Heart left ventricle (tissue), 16 donors: ENCODE results near the gene HAL. TPM values are rescaled to one million over a fixed set of nuclear protein-coding genes. Genes with fewer than 3 reads are reported as not detected.

Experiments
- ATAC-seq, 4 donors: fragments of 200-7000 bp; cut with Tn5 transposase; one replicate each; pipeline ENCODE4 v1.9.1; 2020 to 2022; ENCODE audit warnings: moderate library complexity in 4 of 4, mild to moderate bottlenecking in 3 of 4, moderate number of reproducible peaks in 1 of 4
- DNase-seq, 5 donors: peaks; one replicate each; pipeline ENCODE4 v3.0.0-alpha.2; 2020
- H3K27ac ChIP-seq, 12 donors: fragments of 200-600 bp; sonication (generic) in 4 of 12; one replicate each; pipeline versions ENCODE4 v1.5.0 to v1.8.0; 2016 to 2022; ENCODE audit warnings: mild to moderate bottlenecking in 2 of 12
- H3K27me3 ChIP-seq, 9 donors: fragments of 200-600 bp; sonication (generic) in 2 of 9; one replicate each; pipeline versions ENCODE4 v1.5.1 to v1.8.0; 2016 to 2022; ENCODE audit warnings: mild to moderate bottlenecking in 3 of 9
- H3K36me3 ChIP-seq, 9 donors: fragments of 200-600 bp; sonication (generic) in 2 of 9; one replicate each; pipeline versions ENCODE4 v1.5.0 to v1.8.0; 2018 to 2022; ENCODE audit warnings: mild to moderate bottlenecking in 2 of 9
- H3K4me1 ChIP-seq, 12 donors: fragments of 200-600 bp; sonication (generic) in 4 of 12; one replicate each; pipeline versions ENCODE4 v1.5.0 to v1.8.0; 2016 to 2022; ENCODE audit warnings: mild to moderate bottlenecking in 3 of 12
- H3K4me3 ChIP-seq, 12 donors: fragments of 200-600 bp; sonication (generic) in 4 of 12; one replicate each; pipeline versions ENCODE4 v1.5.0 to v1.8.0; 2017 to 2022; ENCODE audit warnings: mild to moderate bottlenecking in 9 of 12, moderate library complexity in 4 of 12
- H3K9me3 ChIP-seq, 12 donors: fragments of 200-600 bp; sonication (generic) in 4 of 12; one replicate each; pipeline versions ENCODE4 v1.5.0 to v1.8.0; 2016 to 2022; ENCODE audit warnings: mild to moderate bottlenecking in 1 of 12
- CTCF ChIP-seq, 12 donors: fragments of 200-600 bp; sonication (generic) in 4 of 12; IDR thresholded peaks; one replicate each; pipeline versions ENCODE4 v1.5.0 to v1.8.0; 2018 to 2022; ENCODE audit warnings: antibody characterized with exemption in 12 of 12, mild to moderate bottlenecking in 5 of 12
- POLR2A ChIP-seq, 2 donors: fragments of 450-650 bp; IDR thresholded peaks; one replicate each; pipeline ENCODE4 v1.6.1; 2017; ENCODE audit warnings: antibody characterized with exemption in 2 of 2, mild to moderate bottlenecking in 2 of 2, moderate library complexity in 2 of 2
- WGBS, 4 donors: extraction: QIAGEN DNeasy Blood & Tissue Kit in 2 of 4; methylation state at CpG; one replicate each; pipeline versions ENCODE4 v1.1.5 to v1.1.7; 2013 to 2018; 5-methylcytosine and 5-hydroxymethylcytosine counted together
- intact Hi-C, 10 donors: fragments of 100-400 bp; cut with DNase I; formaldehyde crosslinking; loops; one replicate each; pipeline versions ENCODE4 v1.11.1 to v1.14.2; 2022
- polyA plus RNA-seq, 2 donors: library from polyadenylated mRNA; stranded (reverse); fragments of 200-250 nt; gene quantifications; one replicate each; pipeline ENCODE4 v1.2.3, GENCODE V29; 2013
- total RNA-seq, 9 donors: library from RNA; depleted of rRNA in 2 of 9; stranded (reverse); fragments of >200 nt in 2 of 9; fragmentation: NEBNext Ultra II Directional in 3 of 9; extraction: Animal tissue kit (Norgen Biotek cat#: 25700) in 3 of 9; gene quantifications; one replicate each; pipeline versions ENCODE4 v1.1.0 to v1.2.4, GENCODE V29; 2016 to 2023
- donor health status: ischemic (EF 13 %, LVEDD 7.1; RV severe dilation, severe dysfunction).
- donor health status: healthy with polysubstance abuse.
- donor health status: DM: no; HTN: yes; CAD: no.
- donor health status: DM: no; HTN: no; CAD: no.
- donor health status: ischemic (EF 25% LVEDD 6.9; RV normal size, moderate dysfunction).
- donor health status: ischemic (EF 25% LVEDD 5.7; RV mildly dilated, moderate dysfunction).
- donor health status: healthy.
- donor health status: DM: yes; HTN: yes; CAD: no.
- donor health status: ischemic (EF 35%, LVEDD 5.7; RV mildly dilated, moderate dysfunction).
- donor health status: nonischemic (EF 11% LVEDD 7.7; RV severe dilation, severe dysfunction).
- donor health status: DM: yes; HTN: yes; CAD: no.
- donor health status: PGD.
- donor health status: ischemic (EF 29% LVEDD 5.4; RV normal size, mild dysfunction).
- donor health status: nonischemic (EF 23%, LVEDD 6.1; RV moderate dilation, normal function).

Gene HAL
- total and polyA plus RNA-seq, 11 donors: 0.04 to 0.79 (median 0.11) TPM; not detected in 5

- no peak for DNase-seq
- intact Hi-C loops: no loop called here
- Histone ChIP-seq H3K9me3 (no peaks in the 10 kb centered on the region), H3K4me3 (no peak overlapping the region), H3K36me3 (peaks cover 0 to 85% (median 81%) of the 10 kb centered on the region in 9 donors), H3K27me3 (no peaks in the 10 kb centered on the region), H3K27ac (no peak overlapping the region), H3K4me1 (peaks cover 0 to 19% (median 0%) of the 10 kb centered on the region in 12 donors)
- TF ChIP-seq CTCF (IDR thresholded peaks at IDR 0.05) (no peak), POLR2A (IDR thresholded peaks at IDR 0.05) (no peak)
- ATAC-seq: no peak
- WGBS, 4 donors: 95 to 98% (median 96%) methylated on average over 4 of the region's 4 CpGs
Observed at GRCh38 chr12:96025518-96025917, 29.4 kb upstream of the HAL start.

- Histone ChIP-seq H3K27ac (peak overlapping the region in 1 of 12 donors; percentile 50), H3K36me3 (peaks cover 0 to 99% (median 86%) of the 10 kb centered on the region in 9 donors), H3K4me3 (no peak overlapping the region), H3K4me1 (peaks cover 0 to 16% (median 0%) of the 10 kb centered on the region in 12 donors), H3K9me3 (no peaks in the 10 kb centered on the region), H3K27me3 (no peaks in the 10 kb centered on the region)
- intact Hi-C loops: no loop called here
- DNase-seq: no peak
- no peak for ATAC-seq
- WGBS, 4 donors: 82 to 86% (median 84%) methylated on average over 3 of the region's 3 CpGs
- TF ChIP-seq CTCF (IDR thresholded peaks at IDR 0.05): no peak
- no peak for TF ChIP-seq POLR2A (IDR thresholded peaks at IDR 0.05)
Observed at GRCh38 chr12:96020314-96021003, 24.3 kb upstream of the HAL start.

GRCh38 chr12:96015672-96016071, 19.5 kb upstream of the HAL start:
- no peak overlapping the region for H3K27ac ChIP-seq
- peak in 1 of 5 donors; percentile 44 for DNase-seq

More at GRCh38 chr12:96015672-96016071, 19.5 kb upstream of the HAL start:
- no peak overlapping the region for H3K4me3 ChIP-seq
- no peaks in the 10 kb centered on the region for H3K27me3 ChIP-seq
- peaks cover 0 to 16% (median 3%) of the 10 kb centered on the region in 12 donors for H3K4me1 ChIP-seq
- H3K9me3 ChIP-seq: no peaks in the 10 kb centered on the region
- peaks cover 0 to 99% (median 87%) of the 10 kb centered on the region in 9 donors for H3K36me3 ChIP-seq
- intact Hi-C loops: no loop called here
- peak; percentile 50 to 73 (median 70) for ATAC-seq
- TF ChIP-seq CTCF (IDR thresholded peaks at IDR 0.05) (peak; percentile 22 to 59 (median 40)), POLR2A (IDR thresholded peaks at IDR 0.05) (no peak)
- 73 to 78% (median 76%) methylated on average over 5 of the region's 5 CpGs for WGBS, 4 donors
